Neural cell (in vitro differentiated cells): ENCODE measurements around the gene USP30. TPM values are rescaled to one million over a fixed set of nuclear protein-coding genes. Genes with fewer than 3 reads are reported as not detected.

Experiments used
- H2AFZ ChIP-seq: fragments of 200-600, 300-800 bp; sonication (generic), shearing (Covaris generic); 2 replicates; pipeline ENCODE4 v1.6.0; 2014; ENCODE audit warnings: low read depth, mild to moderate bottlenecking, antibody characterized with exemption, low read length, moderate library complexity
- H3F3A ChIP-seq: fragments of 200-600 bp; shearing (Covaris generic); 2 replicates; pipeline ENCODE4 v1.6.1; 2016; ENCODE audit warnings: mild to moderate bottlenecking, moderate library complexity, mixed read lengths, antibody characterized with exemption, low read length; ENCODE audit not compliant: insufficient read depth, poor library complexity, severe bottlenecking
- H3K27ac ChIP-seq: fragments of 200-600, 300-800 bp; sonication (generic), shearing (Covaris generic); 2 replicates; pipeline ENCODE4 v1.5.1; 2014; ENCODE audit warnings: mild to moderate bottlenecking, low read length, moderate library complexity
- H3K27me3 ChIP-seq: fragments of 300-800, 200-600 bp; sonication (generic), shearing (Covaris generic); 2 replicates; pipeline ENCODE4 v1.6.0; 2014; ENCODE audit warnings: mild to moderate bottlenecking, low read depth, low read length, moderate library complexity; ENCODE audit not compliant: insufficient read depth
- H3K36me3 ChIP-seq: fragments of 300-800, 200-600 bp; sonication (generic), shearing (Covaris generic); 2 replicates; pipeline ENCODE4 v1.5.1; 2014; ENCODE audit warnings: mild to moderate bottlenecking, antibody characterized with exemption, low read length, moderate library complexity; ENCODE audit not compliant: insufficient read depth
- H3K4me2 ChIP-seq: fragments of 300-800, 200-600 bp; sonication (generic), shearing (Covaris generic); 2 replicates; pipeline ENCODE4 v1.6.0; 2014; ENCODE audit warnings: mild to moderate bottlenecking, low read length
- H3K4me3 ChIP-seq: fragments of 300-800, 200-600 bp; sonication (generic), shearing (Covaris generic); 2 replicates; pipeline ENCODE4 v1.5.1; 2014; ENCODE audit warnings: mild to moderate bottlenecking, low read length, moderate library complexity
- H3K79me2 ChIP-seq: fragments of 200-600 bp; shearing (Covaris generic); replicated peaks from 2 replicates; pipeline ENCODE4 v1.6.0; 2014; ENCODE audit warnings: mild to moderate bottlenecking, low read length, moderate library complexity; ENCODE audit not compliant: insufficient read depth
- H3K9ac ChIP-seq: fragments of 300-800, 200-600 bp; sonication (generic), shearing (Covaris generic); 2 replicates; pipeline ENCODE4 v1.6.1; 2016; ENCODE audit warnings: mild to moderate bottlenecking, low read length, mixed read lengths
- H3K9me2 ChIP-seq: fragments of 200-600 bp; shearing (Covaris generic); 2 replicates; pipeline ENCODE4 v1.6.1; 2016; ENCODE audit warnings: mild to moderate bottlenecking, low read length, mixed read lengths; ENCODE audit not compliant: insufficient read depth
- H3K9me3 ChIP-seq: fragments of 200-600, 300-800 bp; sonication (generic), shearing (Covaris generic); 2 replicates; pipeline ENCODE4 v1.6.1; 2016; ENCODE audit warnings: mild to moderate bottlenecking, mixed run types, low read length, moderate library complexity, mixed read lengths
- H4K20me1 ChIP-seq: fragments of 200-600 bp; shearing (Covaris generic); 2 replicates; pipeline ENCODE4 v1.6.1; 2016; ENCODE audit warnings: mild to moderate bottlenecking, mixed run types; ENCODE audit not compliant: insufficient read depth
- EP300 ChIP-seq: fragments of 450-650 bp; conservative IDR thresholded peaks from 2 replicates; pipeline ENCODE4 v1.6.1; 2014; ENCODE audit warnings: antibody characterized with exemption, mild to moderate bottlenecking, moderate library complexity; ENCODE audit not compliant: poor library complexity, severe bottlenecking
- EZH2 ChIP-seq: fragments of 200-600, 300-800 bp; shearing (Covaris generic), sonication (generic); IDR thresholded peaks from 2 replicates; pipeline ENCODE4 v1.6.1; 2014; ENCODE audit warnings: antibody characterized with exemption, low read length, borderline replicate concordance, mild to moderate bottlenecking; ENCODE audit not compliant: insufficient read depth, poor library complexity, severe bottlenecking
- MXI1 ChIP-seq: fragments of 450-650 bp; conservative IDR thresholded peaks from 2 replicates; pipeline ENCODE4 v1.6.1; 2014; ENCODE audit warnings: antibody characterized with exemption, mild to moderate bottlenecking; ENCODE audit not compliant: poor library complexity, severe bottlenecking
- POLR2AphosphoS5 ChIP-seq: IDR thresholded peaks from 2 replicates; pipeline ENCODE4 v1.6.1; 2012
- RAD21 ChIP-seq: fragments of 450-650 bp; conservative IDR thresholded peaks from 2 replicates; pipeline ENCODE4 v1.6.1; 2014; ENCODE audit warnings: antibody characterized with exemption, mild to moderate bottlenecking, moderate library complexity
- SMC3 ChIP-seq: fragments of 450-650 bp; conservative IDR thresholded peaks from 2 replicates; pipeline ENCODE4 v1.6.1; 2014; ENCODE audit warnings: antibody characterized with exemption, mild to moderate bottlenecking, moderate library complexity; ENCODE audit not compliant: poor library complexity
- TAF1 ChIP-seq: IDR thresholded peaks from 2 replicates; pipeline ENCODE4 v1.6.1; 2012; ENCODE audit warnings: low read depth
- polyA plus RNA-seq: library from polyadenylated mRNA; depleted of rRNA; stranded (reverse); fragments of >200 nt; gene quantifications from 2 replicates; pipeline ENCODE4 v1.2.3, GENCODE V29; 2014
- TF ChIP-seq, protein P1 (sequence below): fragments of 450-650 bp; IDR thresholded peaks from 2 replicates; pipeline ENCODE4 v1.5.1; 2014; ENCODE audit warnings: antibody characterized with exemption, mild to moderate bottlenecking, moderate library complexity; ENCODE audit not compliant: poor library complexity, severe bottlenecking
- TF ChIP-seq, protein P2 (sequence below): IDR thresholded peaks from 2 replicates; pipeline ENCODE4 v1.6.1; 2012; ENCODE audit warnings: borderline replicate concordance

Gene USP30
- polyA plus RNA-seq, 1 donor from 2014 or later = 37.2 TPM

DNA sequence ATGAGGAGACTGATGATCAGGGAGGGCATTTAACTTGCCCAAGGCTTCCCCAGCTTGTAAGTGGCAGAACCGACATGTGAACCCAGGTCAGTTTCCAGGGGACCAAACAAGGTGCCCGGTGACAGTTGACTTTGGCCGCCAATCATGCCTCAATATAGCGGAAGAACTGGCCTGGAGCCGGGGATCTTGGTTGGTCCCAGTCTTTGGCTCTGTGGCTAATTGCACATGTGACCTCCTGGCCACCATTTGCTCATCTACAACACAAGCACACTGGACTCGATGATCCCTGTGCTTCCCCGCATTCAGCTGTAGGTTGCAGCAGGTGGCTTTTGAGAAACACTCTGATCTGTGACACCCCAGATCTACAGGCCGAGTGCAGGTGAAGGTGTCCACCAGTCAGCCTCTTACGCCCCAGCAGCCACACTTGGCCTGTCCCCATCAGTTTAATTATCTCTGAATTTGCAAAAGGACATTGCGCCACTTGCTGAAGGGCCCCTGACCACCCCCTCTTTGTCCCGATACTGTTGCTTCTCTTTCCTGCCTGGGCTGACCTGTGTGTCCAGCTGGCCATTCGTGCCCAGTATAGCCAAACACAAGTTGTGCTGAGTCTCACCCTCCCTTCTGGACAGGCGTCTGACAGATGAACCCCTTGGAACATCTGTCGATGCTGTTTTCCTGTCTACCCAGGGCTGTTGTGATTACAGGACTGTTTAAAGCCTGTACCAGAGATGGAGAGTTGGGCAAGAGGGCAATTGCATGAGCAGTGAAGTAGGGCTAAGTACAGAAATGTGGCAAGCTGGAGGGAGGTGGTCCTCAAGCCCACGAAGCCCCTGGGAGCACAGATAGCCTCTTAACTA, 78.1 kb downstream of the USP30 start:
- no peak overlapping the region for H3K27ac ChIP-seq
- H3K9ac ChIP-seq = no peak overlapping the region
- no peaks in the 10 kb centered on the region for H3K27me3 ChIP-seq
- H3K79me2 ChIP-seq = no peaks in the 10 kb centered on the region
- no peaks in the 10 kb centered on the region for H4K20me1 ChIP-seq
- H3K9me3 ChIP-seq = no peaks in the 10 kb centered on the region
- H3F3A ChIP-seq = no peaks in the 10 kb centered on the region
- no peak overlapping the region for H3K4me3 ChIP-seq
- TF ChIP-seq SMC3 (no peak), TAF1 (no peak), MXI1 (no peak), EP300 (no peak), POLR2AphosphoS5 (no peak), EZH2 (no peak)
- no peak overlapping the region for H3K4me2 ChIP-seq
- H3K36me3 ChIP-seq = no peaks in the 10 kb centered on the region
- no peaks in the 10 kb centered on the region for H3K9me2 ChIP-seq
- H2AFZ ChIP-seq = no peak overlapping the region

DNA sequence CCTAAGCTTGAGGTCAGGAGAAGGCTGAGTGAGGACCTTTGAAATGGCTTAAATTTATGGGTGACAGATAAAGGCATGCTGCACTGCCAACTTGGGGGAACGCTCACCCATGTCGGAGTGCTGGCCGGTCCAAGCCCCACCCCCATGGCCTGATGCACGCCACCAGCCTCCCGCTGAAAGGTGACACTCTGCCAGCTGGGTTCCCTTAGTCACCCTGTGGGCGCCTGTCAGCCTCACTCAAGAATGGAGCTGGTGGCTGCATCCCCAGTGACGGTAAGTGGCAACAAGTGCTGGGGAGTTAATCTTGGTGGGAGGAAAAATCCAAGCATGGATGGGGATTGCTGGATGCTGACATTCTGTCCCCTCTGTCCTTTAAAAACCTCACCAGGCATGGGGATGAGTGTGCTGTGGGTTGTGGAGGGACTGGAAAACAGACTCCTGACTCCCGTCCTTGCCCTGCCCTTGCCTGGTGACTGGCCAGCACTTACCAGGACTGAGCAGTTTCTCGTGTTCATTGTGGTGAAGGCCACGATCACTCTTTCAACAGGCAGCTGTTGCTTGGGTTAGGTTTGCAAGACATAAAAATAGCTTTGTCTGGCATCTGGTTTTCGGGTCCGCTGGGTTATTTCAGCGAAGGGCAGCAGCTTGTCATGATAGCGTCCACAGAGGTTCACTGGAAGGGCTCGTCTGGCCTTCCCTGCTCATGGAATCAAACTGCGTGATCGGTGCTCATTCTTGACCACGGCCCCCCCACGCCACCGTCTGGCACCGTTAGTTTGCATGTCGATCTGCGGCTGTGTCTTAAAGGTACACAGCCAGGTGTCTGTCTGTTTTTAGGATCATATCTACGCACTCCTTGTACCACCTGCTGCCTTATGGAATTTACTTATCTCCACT, 79.0 kb downstream of the USP30 start:
- no peak for TF ChIP-seq EZH2
- TF ChIP-seq, protein P1, sequence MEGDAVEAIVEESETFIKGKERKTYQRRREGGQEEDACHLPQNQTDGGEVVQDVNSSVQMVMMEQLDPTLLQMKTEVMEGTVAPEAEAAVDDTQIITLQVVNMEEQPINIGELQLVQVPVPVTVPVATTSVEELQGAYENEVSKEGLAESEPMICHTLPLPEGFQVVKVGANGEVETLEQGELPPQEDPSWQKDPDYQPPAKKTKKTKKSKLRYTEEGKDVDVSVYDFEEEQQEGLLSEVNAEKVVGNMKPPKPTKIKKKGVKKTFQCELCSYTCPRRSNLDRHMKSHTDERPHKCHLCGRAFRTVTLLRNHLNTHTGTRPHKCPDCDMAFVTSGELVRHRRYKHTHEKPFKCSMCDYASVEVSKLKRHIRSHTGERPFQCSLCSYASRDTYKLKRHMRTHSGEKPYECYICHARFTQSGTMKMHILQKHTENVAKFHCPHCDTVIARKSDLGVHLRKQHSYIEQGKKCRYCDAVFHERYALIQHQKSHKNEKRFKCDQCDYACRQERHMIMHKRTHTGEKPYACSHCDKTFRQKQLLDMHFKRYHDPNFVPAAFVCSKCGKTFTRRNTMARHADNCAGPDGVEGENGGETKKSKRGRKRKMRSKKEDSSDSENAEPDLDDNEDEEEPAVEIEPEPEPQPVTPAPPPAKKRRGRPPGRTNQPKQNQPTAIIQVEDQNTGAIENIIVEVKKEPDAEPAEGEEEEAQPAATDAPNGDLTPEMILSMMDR = no peak
- TF ChIP-seq TAF1 = no peak
- no peak for TF ChIP-seq SMC3
- no peak for TF ChIP-seq EP300
- TF ChIP-seq, protein P2, sequence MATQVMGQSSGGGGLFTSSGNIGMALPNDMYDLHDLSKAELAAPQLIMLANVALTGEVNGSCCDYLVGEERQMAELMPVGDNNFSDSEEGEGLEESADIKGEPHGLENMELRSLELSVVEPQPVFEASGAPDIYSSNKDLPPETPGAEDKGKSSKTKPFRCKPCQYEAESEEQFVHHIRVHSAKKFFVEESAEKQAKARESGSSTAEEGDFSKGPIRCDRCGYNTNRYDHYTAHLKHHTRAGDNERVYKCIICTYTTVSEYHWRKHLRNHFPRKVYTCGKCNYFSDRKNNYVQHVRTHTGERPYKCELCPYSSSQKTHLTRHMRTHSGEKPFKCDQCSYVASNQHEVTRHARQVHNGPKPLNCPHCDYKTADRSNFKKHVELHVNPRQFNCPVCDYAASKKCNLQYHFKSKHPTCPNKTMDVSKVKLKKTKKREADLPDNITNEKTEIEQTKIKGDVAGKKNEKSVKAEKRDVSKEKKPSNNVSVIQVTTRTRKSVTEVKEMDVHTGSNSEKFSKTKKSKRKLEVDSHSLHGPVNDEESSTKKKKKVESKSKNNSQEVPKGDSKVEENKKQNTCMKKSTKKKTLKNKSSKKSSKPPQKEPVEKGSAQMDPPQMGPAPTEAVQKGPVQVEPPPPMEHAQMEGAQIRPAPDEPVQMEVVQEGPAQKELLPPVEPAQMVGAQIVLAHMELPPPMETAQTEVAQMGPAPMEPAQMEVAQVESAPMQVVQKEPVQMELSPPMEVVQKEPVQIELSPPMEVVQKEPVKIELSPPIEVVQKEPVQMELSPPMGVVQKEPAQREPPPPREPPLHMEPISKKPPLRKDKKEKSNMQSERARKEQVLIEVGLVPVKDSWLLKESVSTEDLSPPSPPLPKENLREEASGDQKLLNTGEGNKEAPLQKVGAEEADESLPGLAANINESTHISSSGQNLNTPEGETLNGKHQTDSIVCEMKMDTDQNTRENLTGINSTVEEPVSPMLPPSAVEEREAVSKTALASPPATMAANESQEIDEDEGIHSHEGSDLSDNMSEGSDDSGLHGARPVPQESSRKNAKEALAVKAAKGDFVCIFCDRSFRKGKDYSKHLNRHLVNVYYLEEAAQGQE = no peak
- no peak for TF ChIP-seq POLR2AphosphoS5
- TF ChIP-seq RAD21 = no peak
- TF ChIP-seq MXI1 = no peak
- no peak overlapping the region for H3K27ac ChIP-seq
- H2AFZ ChIP-seq = no peak overlapping the region
- H4K20me1 ChIP-seq = no peaks in the 10 kb centered on the region
- H3K4me3 ChIP-seq = no peak overlapping the region
- no peaks in the 10 kb centered on the region for H3K36me3 ChIP-seq
- H3K9ac ChIP-seq = no peak overlapping the region
- no peaks in the 10 kb centered on the region for H3F3A ChIP-seq
- no peaks in the 10 kb centered on the region for H3K9me2 ChIP-seq
- no peaks in the 10 kb centered on the region for H3K9me3 ChIP-seq
- H3K4me2 ChIP-seq = no peak overlapping the region
- H3K79me2 ChIP-seq = no peaks in the 10 kb centered on the region
- no peaks in the 10 kb centered on the region for H3K27me3 ChIP-seq
